Measurements from ENCODE around the gene GTF2F2.
"Not testable (repeated sequence)": the region's sequence is repeated elsewhere in the genome, so short reads cannot be mapped to it uniquely, and the experiment has no call there.

The GTF2F2 gene

DNA sequence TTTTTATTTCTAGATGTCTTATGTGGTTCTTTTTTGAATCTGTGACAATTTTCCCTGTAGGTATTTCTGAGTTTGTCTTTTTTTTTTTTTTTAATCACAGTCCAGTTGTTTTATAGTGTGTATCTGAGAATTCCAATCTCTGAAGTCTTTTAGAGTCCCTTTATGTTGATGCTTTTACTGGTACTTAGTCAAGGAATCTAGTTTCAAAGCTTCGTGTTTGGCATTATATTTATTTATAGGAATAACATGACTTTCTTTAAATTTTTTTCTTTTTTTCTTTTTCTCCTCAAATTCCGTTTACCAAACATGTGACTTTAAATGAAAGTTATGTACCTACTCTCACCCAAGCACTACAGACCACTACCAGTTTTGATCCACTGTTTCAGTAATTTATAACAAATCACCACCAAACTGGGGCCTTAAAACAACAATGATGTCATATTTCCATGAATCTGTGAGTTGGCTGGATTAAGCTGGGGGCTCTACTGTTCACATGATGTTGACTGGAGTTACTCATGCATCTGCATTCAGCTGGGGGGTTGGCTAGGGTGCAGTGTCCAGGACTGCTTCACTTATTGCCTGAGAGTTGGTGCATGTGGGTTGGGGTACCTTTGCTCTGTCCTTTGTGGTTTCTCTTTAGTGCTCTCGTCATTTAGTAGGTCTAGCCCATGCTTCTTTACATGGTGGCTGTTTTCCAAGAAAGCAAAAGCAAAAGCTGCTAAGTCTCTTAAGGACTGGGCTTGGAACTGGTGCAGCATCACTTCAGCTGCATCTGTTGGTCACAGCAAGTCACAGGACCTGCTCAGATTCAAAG lies 58.2 kb downstream of the GTF2F2 start:
- no peak for DNase-seq (ENCODE audit: low spot score)

DNA sequence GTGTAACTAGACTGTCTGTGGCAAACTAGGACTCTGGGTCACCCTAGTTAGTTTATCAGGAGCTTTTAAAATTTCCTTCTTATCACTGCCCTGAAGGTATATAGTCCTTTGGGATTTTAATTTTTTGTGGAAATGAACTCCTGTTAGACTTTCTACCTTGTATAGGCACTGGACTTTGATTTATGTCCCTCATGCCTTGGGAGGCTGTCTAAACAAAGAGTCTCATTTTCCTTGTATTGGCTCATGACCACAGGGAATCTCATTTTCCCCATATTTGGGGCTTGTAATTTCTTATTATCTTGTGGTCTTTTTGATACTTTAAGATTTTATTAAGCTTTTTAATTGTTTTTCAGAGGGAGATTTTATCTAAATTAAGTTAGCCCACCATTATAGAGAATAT lies 59.1 kb downstream of the GTF2F2 start:
- no peak for DNase-seq (ENCODE audit: low spot score)

DNA sequence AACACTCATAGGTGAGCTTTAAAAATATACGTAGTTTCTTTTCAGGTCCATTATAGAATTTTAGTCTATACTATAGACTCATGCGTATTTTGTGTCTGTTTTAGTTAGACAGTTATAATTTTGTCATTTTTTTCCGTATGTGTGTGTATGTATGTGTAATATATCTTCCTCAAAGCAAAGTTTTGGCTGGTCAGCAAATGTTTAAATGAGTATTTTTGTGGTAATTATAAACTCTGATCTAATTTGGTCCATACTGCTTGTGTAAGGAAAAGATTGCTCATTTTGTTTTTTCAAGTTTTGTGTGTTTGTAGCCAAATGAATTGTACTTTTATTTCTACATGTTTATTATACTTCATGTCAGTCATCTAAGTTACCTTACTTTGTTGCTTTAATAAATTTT lies 60.0 kb downstream of the GTF2F2 start:
- no peak for DNase-seq (ENCODE audit: low spot score)

DNA sequence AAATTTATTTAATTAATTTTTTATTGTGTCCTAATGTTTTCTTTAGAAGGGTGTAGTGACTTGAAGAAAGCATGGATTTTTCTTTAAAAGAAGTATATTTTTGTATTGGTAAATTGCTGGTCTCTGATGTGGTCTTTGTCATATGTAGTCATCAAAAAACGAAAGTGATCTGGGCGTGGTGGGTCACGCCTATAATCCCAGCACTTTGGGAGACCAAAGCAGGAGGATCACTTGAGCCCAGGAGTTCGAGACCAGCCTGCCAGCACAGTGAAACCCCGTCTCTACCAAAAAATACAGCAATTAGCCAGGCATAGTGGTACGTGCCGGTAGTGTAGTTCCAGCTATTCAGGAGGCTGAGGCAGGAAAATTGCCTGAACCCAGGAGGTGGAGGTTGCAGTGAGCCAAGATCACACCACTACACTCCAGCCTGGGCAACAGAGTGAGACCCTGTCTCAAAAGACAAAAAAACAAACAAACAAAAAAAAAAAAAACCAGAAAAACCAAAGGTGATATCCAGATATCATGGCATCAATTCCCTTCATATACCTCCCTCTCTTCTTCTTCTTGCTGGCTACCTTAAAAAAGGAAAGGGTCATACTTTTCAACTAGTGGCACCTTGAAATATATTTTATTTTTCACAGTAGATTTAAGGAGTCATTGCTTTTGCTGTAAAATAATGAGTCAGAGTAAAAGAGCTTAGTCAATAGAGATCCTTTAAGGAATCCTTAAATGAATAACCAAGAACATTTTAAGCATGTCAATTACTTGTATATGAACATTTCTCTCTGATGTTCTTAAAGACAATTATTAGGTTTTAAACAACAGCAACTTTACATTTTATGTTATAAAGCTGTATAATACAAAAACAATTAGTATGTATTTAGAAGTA lies 60.6 kb downstream of the GTF2F2 start:
- no peak for DNase-seq (ENCODE audit: low spot score)

DNA sequence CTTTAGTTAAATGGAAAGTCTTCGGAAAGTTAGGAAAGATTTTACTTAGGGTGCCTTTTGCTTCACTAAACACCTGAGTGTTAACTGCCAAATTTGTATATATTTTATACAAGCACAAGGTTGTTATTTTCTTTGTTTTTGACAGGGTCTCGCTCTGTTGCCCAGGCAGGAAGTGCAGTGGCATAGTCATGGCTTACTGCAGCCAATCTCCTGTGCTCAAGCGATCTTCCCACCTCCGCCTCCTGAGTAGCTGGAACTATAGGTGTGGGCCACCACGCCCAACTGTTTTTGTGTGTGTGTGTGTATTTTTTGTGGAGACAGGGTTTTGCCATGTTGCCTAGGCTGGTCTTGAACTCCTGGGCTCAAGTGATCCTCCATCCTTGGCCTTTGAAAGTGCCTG lies 64.4 kb downstream of the GTF2F2 start:
- DNase-seq (ENCODE audit: low spot score) = no peak

DNA sequence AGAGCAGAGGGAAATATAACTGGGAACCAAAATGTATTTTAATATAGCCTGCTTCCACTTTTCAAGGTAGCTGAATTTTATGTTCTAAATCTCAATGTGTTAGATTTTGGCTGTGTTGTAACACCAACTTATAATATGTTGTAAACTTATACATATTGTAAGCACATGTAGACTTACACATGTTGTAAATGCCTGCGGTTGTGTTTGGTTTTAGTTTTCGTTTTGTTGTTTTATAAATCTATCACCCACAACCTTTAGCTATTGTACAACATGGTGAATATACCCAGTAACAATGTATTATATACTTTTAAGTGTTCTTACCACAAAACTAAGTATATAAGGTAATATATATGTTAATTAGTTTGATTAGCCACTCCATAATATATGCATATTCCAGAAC lies 65.0 kb downstream of the GTF2F2 start:
- no peak for DNase-seq (ENCODE audit: low spot score)

DNA sequence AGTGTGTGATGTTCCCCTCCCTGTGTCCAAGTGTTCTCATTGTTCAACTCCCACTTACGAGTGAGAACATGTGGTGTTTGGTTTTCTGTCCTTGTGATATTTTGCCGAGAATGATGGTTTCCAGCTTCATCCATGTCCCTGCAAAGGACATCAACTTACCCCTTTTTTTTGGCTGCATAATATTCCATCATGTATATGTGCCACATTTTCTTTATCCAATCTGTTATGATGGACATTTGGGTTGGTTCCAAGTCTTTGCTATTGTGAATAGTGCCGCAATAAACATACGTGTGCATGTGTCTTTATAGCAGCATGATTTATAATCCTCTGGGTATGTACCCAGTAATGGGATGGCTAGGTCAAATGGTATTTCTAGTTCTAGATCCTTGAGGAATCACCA lies 68.8 kb downstream of the GTF2F2 start:
- not testable (repeated sequence) for DNase-seq (ENCODE audit: low spot score)

DNA sequence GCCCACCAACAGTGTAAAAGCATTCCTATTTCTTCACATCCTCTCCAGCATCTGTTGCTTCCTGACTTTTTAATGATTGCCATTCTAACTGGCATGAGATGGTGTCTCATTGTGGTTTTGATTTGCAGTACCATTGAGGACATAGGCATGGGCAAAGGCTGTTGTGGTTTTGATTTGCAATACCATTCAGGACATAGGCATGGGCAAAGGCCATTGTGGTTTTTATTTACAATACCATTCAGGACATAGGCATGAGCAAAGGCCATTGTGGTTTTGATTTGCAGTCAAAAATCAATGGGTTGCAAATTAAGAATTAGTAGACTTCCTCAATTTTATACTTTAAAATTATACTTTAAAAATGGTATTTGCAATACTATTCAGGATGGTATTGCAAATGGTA lies 69.2 kb downstream of the GTF2F2 start:
- DNase-seq (ENCODE audit: low spot score) = not testable (repeated sequence)

DNA sequence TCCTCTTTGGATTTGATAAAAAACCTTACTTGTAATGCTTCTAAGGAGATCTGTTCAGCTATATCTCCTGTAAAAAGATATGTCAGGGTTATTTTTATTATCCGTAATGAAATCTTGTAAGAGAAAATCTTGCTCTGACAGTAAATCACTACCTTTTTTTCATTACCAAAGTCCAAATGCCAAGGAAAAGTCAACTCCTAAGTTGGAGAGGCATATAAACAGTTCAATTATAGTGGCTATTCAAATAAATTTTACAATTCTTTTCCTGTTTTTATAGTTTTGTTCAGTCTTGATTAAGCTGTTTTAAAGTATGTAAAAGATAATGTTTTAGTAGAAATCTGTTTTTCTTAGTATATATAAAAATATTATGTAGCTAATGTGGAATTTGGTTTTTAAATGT lies 71.6 kb downstream of the GTF2F2 start:
- no peak for DNase-seq (ENCODE audit: low spot score)

DNA sequence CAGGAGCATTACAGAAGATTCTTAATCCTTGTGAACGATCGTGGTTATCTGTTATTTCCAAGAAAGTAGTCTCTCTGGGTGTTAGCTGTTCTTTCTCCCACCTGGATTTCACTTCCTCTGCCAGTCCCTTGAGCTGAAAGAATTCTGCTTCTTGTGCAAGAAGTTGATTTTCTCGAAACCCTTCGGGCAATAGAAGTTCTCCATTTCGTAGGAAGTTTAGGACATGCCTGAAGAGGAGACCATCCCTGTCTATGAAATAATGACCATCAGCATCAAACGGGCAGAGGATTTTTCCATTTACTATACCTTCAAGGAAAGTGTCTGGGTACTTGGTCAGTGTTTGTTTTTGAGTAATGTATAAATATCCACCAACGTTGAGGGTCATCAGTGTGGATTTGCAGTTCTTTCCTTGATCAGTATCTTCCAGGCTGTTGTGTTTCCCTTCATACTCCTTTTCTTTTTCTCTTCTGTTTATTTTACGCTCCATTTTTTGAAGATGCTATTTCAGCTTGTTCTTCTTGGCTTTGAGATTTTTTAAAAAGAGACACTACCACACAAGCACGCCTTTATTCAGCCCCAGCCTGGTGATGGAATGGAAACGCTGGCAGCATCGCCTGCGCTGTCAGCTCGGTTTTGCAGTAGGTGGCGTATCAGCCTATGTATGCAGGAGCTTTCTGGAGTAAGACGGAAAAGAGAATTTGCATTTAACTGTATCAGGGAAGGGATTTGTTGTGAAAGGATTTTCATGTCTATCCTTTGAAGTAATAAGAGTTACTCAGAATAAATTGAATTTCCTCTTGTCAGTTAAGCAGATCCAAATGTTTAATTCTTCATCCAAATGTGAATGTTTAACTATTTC lies 74.0 kb downstream of the GTF2F2 start:
- no peak for DNase-seq (ENCODE audit: low spot score)

DNA sequence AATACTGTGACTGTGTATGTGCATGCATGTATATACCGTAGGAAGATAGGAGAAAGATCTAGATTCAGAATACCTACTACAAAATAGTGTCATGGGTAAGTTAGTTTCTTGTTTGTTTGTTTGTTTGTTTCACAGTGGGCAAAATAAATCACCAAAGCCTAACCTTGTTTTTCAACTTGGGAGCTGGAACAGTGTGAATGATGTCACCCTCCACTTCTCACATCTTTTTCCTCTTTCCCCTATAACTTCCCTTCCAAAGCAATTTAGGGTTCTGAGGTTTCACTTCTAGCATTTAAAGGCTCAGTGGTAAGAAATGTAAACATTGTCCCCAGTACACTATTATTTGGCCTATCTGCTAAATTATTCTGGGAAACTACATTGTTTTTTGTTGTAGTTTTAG lies 75.1 kb downstream of the GTF2F2 start:
- no peak for DNase-seq (ENCODE audit: low spot score)

DNA sequence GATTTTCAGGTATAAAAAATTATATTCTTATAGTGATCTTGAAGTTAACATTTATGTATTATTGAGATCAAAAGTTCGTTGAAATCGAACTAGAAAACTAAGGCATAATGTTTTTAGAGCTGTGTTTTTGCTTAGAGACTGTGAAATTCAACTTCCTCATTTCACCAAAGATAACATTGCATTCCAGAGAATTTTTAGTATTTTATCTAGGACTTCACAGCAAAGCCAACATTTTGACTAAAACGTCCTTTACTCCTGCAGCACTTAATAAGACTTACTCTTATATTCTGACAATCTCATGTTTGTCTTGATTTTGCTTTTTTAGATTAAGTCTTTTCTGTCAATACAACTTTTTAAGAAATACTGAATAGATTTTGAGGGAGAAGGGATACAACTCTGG lies 75.8 kb downstream of the GTF2F2 start:
- no peak for DNase-seq (ENCODE audit: low spot score)

DNA sequence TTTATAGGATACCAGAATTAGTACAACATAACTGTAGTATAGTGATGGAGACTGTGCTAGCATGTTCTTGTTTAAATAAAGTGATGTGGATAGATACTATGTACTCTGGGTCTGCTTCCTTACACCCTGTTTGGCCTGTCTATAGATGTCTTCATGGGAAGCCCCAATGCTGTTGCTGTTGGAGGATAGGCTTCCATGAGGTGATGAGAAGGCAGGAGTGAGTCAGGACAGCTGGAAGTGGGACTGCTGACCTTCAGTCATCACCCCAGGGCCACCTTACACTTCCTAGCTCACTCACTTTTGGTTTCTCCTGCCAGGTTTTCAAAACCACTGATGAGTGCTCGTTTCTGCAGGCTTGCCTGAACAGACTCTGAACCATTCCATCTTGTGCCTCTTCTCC lies 76.3 kb downstream of the GTF2F2 start:
- DNase-seq (ENCODE audit: low spot score) = no peak

DNA sequence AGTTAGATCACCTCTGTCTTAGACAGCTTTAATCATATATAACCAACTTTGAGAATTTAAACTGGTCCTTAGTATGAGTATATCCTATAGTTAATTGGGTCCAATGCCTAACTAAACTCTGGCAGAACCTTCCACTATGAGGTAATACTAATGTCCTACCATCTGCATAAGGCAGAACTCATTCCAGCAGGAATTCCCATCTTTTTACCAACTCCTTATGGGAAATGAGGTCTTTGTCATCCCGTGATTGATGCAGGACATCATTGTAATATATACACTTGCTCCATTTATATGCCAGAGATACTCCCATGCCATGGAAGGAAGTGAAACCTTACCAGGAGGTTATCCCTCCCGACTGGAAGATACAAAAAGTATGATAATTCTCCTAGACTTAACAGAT lies 77.7 kb downstream of the GTF2F2 start:
- DNase-seq (ENCODE audit: low spot score) = no peak

DNA sequence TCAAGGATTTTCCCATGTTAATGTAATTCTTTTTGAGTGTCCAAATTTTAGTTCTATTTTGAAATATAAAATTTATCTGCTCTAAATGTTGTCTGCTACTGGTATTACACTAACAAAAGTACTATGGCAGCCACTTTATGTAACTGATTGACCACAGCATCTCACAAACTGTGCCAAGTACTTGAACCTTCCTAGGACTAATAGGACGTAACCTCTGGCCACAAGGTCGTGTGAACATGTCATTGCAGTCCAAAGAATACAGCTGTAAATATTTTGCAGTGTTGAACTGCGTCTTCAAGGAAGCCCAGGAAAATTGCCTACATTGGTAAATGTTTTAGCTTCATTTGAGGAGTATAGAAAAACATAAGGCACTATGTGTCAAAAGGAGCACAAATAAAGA lies 78.6 kb downstream of the GTF2F2 start:
- DNase-seq (ENCODE audit: low spot score) = no peak

DNA sequence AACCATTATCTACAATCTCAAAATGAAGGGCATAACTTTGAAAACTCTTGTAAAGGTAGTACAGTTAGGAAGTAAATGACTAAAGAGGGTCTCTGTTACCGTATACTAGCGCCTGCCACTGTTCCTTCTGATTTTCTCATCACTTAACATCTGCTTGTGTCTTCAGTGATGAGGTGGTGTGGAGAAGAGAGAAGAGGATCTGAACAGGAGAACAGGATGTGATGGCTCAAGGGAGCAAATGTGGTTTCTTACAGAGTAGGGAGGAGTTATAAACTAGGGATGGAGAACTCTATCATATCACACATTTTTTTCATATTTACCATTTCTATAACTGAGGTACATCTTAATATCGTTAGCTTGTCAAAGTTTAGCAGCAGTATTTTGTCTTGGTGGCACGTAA lies 79.4 kb downstream of the GTF2F2 start:
- DNase-seq (ENCODE audit: low spot score) = no peak

DNA sequence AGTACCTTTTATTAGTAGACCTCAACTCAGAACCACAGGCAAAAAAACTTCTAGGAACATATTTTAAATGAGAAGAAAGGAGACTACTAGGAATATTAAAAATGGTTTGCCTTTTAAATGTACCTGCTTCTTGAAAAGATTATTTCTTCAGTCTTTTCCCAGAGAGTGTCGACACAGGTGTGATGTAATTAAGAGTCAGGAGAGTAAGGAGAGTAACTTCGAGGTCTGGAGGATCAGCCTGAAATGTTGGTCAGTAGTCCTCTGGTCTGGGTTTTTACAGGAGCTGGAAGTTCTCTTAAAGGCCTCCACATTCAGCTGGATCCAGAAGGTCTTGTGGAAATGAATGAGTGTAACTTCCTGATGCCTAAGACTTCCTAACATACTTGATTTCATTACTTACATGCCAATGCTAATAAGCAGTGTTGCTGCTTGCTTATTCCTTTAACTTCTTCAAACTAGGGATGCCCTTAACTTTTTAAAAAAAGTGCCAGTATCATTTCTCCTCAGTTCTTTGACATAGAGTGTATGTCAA lies 80.5 kb downstream of the GTF2F2 start, which contains the start of gene KCTD4:
Gene KCTD4, minus strand, starts transcription at position 345 of the 532 bp plus-strand sequence. CDS start 6,478 bp downstream, outside the sequence.
- no peak for DNase-seq (ENCODE audit: low spot score)

DNA sequence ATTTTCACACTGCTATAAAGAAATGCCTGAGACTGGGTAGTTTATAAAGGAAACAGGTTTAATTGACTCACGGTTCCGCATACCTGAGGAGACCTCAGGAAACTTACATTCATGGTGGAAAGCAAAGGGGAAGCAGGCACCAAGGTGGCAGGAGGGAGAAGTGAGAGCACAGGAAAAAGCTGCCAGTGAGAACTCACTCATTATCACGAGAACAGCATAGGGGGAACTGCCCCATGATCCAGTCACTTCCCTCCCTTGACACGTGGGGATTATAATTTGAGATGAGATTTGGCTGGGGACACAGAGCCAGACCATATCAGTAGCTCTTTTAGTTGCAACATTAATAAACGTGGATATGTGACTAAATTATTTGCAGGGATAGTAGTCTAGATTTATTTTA lies 84.8 kb downstream of the GTF2F2 start:
- DNase-seq (ENCODE audit: low spot score) = no peak

DNA sequence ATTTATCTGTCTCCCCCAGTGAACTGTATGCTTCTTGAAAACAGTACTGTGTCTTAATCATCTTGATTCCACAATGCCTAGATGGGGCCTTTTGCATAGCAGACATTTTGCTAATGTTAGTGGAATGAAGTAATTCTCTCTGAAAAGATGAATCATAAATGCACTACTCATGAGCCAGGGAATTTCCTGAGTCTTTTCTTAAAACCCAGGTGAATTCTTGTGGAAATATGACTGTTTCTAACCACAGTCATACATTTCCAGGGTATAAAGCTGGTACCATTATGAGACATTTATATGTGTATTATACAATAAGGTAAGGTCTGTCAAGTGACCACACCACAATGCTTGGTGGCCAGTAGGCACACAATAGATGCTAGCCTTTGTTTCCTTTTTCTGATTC lies 86.0 kb downstream of the GTF2F2 start:
- DNase-seq (ENCODE audit: low spot score) = no peak

DNA sequence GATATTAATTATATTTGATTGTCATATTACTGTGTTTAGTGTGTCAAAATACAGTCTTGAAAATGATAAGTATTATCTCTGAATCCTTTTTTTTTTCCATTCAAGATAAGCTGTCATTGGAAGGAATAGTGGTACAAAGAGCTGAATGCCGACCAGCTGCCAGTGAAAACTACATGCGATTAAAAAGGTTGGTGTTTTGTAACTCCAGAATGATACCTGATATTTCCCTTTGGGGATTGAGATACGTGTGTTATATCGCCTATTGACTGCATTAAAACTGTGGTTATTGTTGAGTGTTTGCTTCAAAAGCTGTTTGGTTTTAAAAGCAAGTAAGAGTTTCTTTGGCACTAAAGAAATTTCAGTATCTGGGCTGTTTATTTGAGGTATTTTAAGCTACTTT lies 87.0 kb downstream of the GTF2F2 start:
- no peak for DNase-seq (ENCODE audit: low spot score)

DNA sequence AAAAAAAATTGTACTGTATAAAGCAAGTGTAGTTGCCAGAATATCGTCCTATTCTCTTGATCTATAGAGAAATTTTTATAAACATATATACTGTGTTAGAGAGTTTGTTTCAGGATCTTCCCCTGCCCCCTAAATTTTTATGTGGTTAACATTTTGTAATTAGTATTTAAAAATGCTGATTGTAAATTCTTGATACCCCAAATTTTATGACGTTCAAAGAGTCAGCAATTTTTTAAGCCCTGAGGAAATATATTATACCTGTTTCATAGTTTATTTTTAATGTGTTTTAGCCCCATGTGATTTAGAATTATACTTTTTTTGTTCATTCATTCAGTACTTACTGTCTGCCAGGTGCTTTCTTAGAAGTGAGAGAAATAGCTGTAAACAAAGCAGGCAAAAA lies 87.8 kb downstream of the GTF2F2 start:
- DNase-seq (ENCODE audit: low spot score) = no peak

DNA sequence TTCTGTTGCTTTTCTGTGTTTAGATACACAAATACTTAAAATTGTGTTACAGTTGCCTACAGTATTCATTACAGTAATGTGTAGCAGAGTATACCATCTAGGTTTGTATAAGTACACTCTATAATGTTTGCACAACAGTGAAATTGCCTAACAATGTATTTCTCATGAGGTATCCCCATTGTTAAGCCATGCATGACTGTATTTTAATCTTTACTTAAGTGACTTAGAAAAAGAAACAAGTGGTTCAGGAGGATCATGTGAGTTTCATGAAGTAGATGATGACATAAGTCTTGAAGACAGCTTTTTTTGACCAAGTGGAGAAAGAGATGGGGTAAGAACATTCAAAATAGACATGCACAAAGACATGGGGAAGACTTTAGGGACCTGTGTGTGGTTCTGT lies 88.9 kb downstream of the GTF2F2 start:
- no peak for DNase-seq (ENCODE audit: low spot score)
